ENCODE measurements around the gene RBM10.

The RBM10 gene

DNA sequence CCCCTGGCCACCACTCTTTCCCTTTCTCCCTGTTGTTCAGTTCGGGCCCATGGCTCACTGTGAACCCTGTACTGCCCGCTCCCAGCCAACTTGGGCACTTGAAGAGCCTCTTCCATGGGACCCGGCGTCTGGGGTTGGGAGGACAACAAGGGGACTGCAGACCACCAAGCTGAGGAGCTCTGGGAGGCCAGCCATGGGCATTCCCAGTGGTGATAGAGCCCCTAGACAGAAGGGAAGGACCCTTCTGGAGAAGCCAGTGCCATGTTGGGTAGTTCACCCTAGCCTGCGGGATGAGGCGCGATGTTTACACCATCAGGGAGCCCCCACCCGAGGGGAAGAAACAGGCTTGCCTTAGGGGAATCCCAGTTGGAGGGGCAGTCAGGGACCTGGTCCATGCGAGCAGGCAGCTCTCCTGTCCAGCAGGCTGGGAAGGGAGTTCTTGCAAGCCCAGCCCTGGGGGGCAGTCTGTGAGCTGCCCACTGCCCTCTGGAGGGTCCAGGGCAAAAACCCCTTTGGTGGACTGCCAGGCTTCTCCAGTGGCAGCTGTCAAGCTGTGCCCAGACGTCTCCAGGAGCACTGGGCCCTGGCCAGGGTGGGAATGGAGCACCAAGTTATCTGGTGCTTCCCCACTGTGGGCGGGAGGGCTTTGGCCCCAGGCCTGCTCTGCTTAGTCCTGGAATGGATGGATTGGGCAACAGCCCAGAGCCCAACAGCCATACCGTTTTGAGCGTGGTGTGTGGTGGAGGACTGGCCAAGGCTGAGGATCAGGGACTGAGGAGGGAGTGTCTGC is 24.9 kb downstream of the RBM10 start:
- no peak overlapping the region for H3K27ac ChIP-seq
- H3K4me3 ChIP-seq, result no peak overlapping the region
- TF ChIP-seq, protein P1, sequence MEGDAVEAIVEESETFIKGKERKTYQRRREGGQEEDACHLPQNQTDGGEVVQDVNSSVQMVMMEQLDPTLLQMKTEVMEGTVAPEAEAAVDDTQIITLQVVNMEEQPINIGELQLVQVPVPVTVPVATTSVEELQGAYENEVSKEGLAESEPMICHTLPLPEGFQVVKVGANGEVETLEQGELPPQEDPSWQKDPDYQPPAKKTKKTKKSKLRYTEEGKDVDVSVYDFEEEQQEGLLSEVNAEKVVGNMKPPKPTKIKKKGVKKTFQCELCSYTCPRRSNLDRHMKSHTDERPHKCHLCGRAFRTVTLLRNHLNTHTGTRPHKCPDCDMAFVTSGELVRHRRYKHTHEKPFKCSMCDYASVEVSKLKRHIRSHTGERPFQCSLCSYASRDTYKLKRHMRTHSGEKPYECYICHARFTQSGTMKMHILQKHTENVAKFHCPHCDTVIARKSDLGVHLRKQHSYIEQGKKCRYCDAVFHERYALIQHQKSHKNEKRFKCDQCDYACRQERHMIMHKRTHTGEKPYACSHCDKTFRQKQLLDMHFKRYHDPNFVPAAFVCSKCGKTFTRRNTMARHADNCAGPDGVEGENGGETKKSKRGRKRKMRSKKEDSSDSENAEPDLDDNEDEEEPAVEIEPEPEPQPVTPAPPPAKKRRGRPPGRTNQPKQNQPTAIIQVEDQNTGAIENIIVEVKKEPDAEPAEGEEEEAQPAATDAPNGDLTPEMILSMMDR (IDR thresholded peaks at IDR 0.05), result no peak
- DNase-seq (ENCODE audit: low spot score), result peak; percentile 68

GRCh38 chrX:47170861-47171692 is 26.1 kb downstream of the RBM10 start:
- no peak overlapping the region for H3K4me3 ChIP-seq
- no peak for DNase-seq (ENCODE audit: low spot score)
- H3K27ac ChIP-seq, result no peak overlapping the region
- TF ChIP-seq, protein P1 (IDR thresholded peaks at IDR 0.05), result no peak

DNA sequence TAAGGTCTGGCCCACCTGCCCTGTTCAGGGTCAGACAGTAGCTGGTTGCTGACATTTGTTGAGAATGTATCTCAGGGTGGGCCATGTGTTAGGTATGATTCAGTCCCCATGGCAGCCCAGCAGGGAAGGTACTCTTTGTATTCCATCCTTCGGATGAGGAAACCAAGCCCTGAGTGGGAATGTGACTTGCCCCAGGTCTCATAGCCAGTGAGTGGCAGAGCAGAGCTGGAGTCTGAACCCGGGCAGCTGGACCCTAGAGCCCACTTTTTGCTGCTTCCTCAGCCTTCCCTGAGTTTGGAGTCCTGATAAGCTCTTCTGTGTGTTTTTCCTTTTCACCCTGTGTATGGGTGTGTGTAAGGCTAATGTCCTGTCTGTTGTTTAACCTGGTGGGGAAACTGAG is 27.0 kb downstream of the RBM10 start:
- Histone ChIP-seq H3K4me3 (no peak overlapping the region), H3K27ac (no peak overlapping the region)
- no peak for DNase-seq (ENCODE audit: low spot score)
- TF ChIP-seq, protein P1 (IDR thresholded peaks at IDR 0.05), result no peak

GRCh38 chrX:47172549-47172948 is 27.5 kb downstream of the RBM10 start:
- Histone ChIP-seq H3K4me3 (no peak overlapping the region), H3K27ac (no peak overlapping the region)
- TF ChIP-seq, protein P1 (IDR thresholded peaks at IDR 0.05), result no peak
- DNase-seq (ENCODE audit: low spot score), result no peak

DNA sequence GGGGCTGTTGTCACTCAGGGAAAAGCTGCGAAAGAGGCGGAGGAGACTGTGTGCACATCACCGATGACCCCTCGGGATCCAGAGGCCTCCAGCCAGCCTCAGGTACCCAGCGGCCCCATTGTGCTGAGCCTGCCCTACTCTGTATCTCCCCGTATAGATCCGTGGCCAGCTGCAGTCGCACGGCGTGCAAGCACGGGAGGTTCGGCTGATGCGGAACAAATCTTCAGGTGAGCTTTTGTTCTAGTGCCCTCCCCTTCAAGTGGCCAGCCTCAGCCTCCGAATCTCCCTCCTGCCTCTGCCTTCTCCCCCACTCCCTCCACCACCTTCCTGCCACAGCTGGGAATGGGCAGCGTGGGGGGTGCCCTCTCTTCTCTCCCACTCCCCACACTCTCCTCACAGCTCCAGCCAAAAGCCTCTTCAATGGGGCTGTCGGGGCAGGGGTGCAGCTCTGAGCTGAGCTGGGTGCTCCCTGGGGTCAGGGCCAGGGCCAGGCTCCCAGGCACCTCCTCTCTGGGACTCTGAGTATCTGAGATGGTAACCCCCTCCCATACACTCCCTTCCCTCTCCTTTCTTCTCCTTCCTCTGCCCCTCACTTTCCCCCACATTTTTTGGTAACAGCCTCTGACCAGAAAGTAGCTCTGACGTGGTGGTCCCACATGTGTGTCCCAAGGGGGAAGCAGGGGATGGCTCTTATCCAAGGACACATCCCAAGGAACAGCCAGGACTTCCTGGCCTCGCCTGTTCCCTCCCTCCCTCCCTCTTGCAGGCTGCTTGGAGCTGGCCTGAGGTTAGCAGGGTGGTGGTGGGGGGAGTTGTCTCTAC is 28.2 kb downstream of the RBM10 start:
- no peak overlapping the region for H3K4me3 ChIP-seq
- H3K27ac ChIP-seq, result no peak overlapping the region
- no peak for DNase-seq (ENCODE audit: low spot score)
- TF ChIP-seq, protein P1 (IDR thresholded peaks at IDR 0.05), result no peak

- no peak overlapping the region for H3K4me3 ChIP-seq
- TF ChIP-seq, protein P1 (IDR thresholded peaks at IDR 0.05), result no peak
- no peak overlapping the region for H3K27ac ChIP-seq
- no peak for DNase-seq (ENCODE audit: low spot score)
Observed at GRCh38 chrX:47174376-47174775, 29.4 kb downstream of the RBM10 start.

All from coronary artery (tissue), 2 donors.